Tibial nerve (tissue), 4 donors: Measurements from ENCODE around the gene TBPL2. TPM values are rescaled to one million over a fixed set of nuclear protein-coding genes. Genes with fewer than 3 reads are reported as not detected.

Experiments
- DNase-seq, 2 donors: peaks; one replicate each; pipeline ENCODE4 v3.0.0-alpha.2; 2019; ENCODE audit warnings: low spot score in 2 of 2
- H3K27ac ChIP-seq, 4 donors: fragments of 200-600 bp; sonication (generic) in 3 of 4; one replicate each; pipeline ENCODE4 v1.5.1; 2017 to 2019; ENCODE audit warnings: mild to moderate bottlenecking in 1 of 4
- H3K27me3 ChIP-seq, 2 donors: fragments of 200-600 bp; sonication (generic) in 1 of 2; one replicate each; pipeline versions ENCODE4 v1.5.1 to v1.6.0; 2017 to 2019
- H3K36me3 ChIP-seq, 3 donors: fragments of 200-600 bp; sonication (generic); one replicate each; pipeline ENCODE4 v1.5.1; 2018 to 2019
- H3K4me1 ChIP-seq, 4 donors: fragments of 200-600 bp; sonication (generic) in 3 of 4; one replicate each; pipeline ENCODE4 v1.5.1; 2017 to 2019
- H3K4me3 ChIP-seq, 4 donors: fragments of 200-600 bp; sonication (generic) in 3 of 4; one replicate each; pipeline ENCODE4 v1.5.1; 2017 to 2019; ENCODE audit warnings: mild to moderate bottlenecking in 1 of 4, moderate library complexity in 1 of 4
- H3K9me3 ChIP-seq, 4 donors: fragments of 200-600 bp; sonication (generic) in 3 of 4; one replicate each; pipeline ENCODE4 v1.5.1; 2017 to 2019
- CTCF ChIP-seq, 5 experiments: fragments of 200-600 bp in 3 of 5; fragments of 450-650 bp in 2 of 5; sonication (generic) in 3 of 5; IDR thresholded peaks; one replicate each; pipeline ENCODE4 v1.5.1; 2016 to 2019; ENCODE audit warnings: antibody characterized with exemption in 5 of 5, mild to moderate bottlenecking in 3 of 5, moderate library complexity in 2 of 5
- EP300 ChIP-seq, 2 donors: sonication (generic); formaldehyde crosslinking; IDR thresholded peaks; one replicate each; pipeline ENCODE4 v1.6.1; 2017; ENCODE audit warnings: antibody characterized with exemption in 2 of 2, mild to moderate bottlenecking in 1 of 2
- POLR2A ChIP-seq, 2 donors: fragments of 450-650 bp; IDR thresholded peaks; one replicate each; pipeline ENCODE4 v1.6.1; 2017; ENCODE audit warnings: antibody characterized with exemption in 2 of 2, mild to moderate bottlenecking in 2 of 2, moderate library complexity in 2 of 2
- WGBS, 2 donors: methylation state at CpG; one replicate each; pipeline ENCODE4 v1.1.5; 2018; 5-methylcytosine and 5-hydroxymethylcytosine counted together
- total RNA-seq, 4 donors: library from RNA; depleted of rRNA; stranded (reverse); fragments of >200 nt; gene quantifications; one replicate each; pipeline ENCODE4 v1.1.0, GENCODE V29; 2016

TBPL2 gene
- total RNA-seq, 4 donors from 2014 or later: 0.90 TPM; not detected in 3

GRCh38 chr14:55454264-55455002 is 14.0 kb upstream of the TBPL2 start:
- Histone ChIP-seq H3K36me3 (no peaks in the 10 kb centered on the region), H3K4me3 (no peak overlapping the region), H3K27ac (peak overlapping the region in 1 of 4 donors; percentile 43), H3K27me3 (no peaks in the 10 kb centered on the region), H3K4me1 (peaks cover 0 to 43% (median 8%) of the 10 kb centered on the region in 4 donors), H3K9me3 (no peaks in the 10 kb centered on the region)
- no peak for TF ChIP-seq POLR2A (IDR thresholded peaks at IDR 0.05)
- no peak for TF ChIP-seq EP300 (IDR thresholded peaks at IDR 0.05)
- no peak for TF ChIP-seq CTCF (IDR thresholded peaks at IDR 0.05)
- WGBS, 2 donors: 16 to 25% methylated on average over 13 of the region's 13 CpGs
- DNase-seq: peak in 1 of 2 donors; percentile 44

GRCh38 chr14:55451950-55452349 is 11.5 kb upstream of the TBPL2 start:
- Histone ChIP-seq H3K9me3 (no peaks in the 10 kb centered on the region), H3K4me1 (peaks cover 0 to 47% (median 8%) of the 10 kb centered on the region in 4 donors), H3K27ac (no peak overlapping the region), H3K4me3 (no peak overlapping the region), H3K27me3 (no peaks in the 10 kb centered on the region), H3K36me3 (no peaks in the 10 kb centered on the region)
- TF ChIP-seq CTCF (IDR thresholded peaks at IDR 0.05): no peak
- TF ChIP-seq POLR2A (IDR thresholded peaks at IDR 0.05): no peak
- TF ChIP-seq EP300 (IDR thresholded peaks at IDR 0.05): no peak
- DNase-seq: no peak
- WGBS, 2 donors: 63 to 69% methylated on average over 2 of the region's 2 CpGs

- peaks cover 0 to 52% (median 8%) of the 10 kb centered on the region in 4 donors for H3K4me1 ChIP-seq
- H3K27ac ChIP-seq: no peak overlapping the region
- no peak overlapping the region for H3K4me3 ChIP-seq
- WGBS, 2 donors: 33 to 56% methylated on average over 4 of the region's 4 CpGs
- no peaks in the 10 kb centered on the region for H3K27me3 ChIP-seq
- no peaks in the 10 kb centered on the region for H3K9me3 ChIP-seq
- H3K36me3 ChIP-seq: no peaks in the 10 kb centered on the region
- no peak for DNase-seq
- peak in 1 of 2 donors; percentile 21 for TF ChIP-seq EP300 (IDR thresholded peaks at IDR 0.05)
- no peak for TF ChIP-seq POLR2A (IDR thresholded peaks at IDR 0.05)
Observed at GRCh38 chr14:55451398-55451797, 11.0 kb upstream of the TBPL2 start.

- Histone ChIP-seq H3K4me3 (no peak overlapping the region), H3K27ac (no peak overlapping the region), H3K36me3 (no peaks in the 10 kb centered on the region), H3K9me3 (no peaks in the 10 kb centered on the region), H3K4me1 (peaks cover 0 to 52% (median 8%) of the 10 kb centered on the region in 4 donors), H3K27me3 (no peaks in the 10 kb centered on the region)
- no peak for TF ChIP-seq EP300 (IDR thresholded peaks at IDR 0.05)
- TF ChIP-seq POLR2A (IDR thresholded peaks at IDR 0.05): no peak
- no peak for TF ChIP-seq CTCF (IDR thresholded peaks at IDR 0.05)
- DNase-seq: no peak
Observed at GRCh38 chr14:55450987-55451386, 10.6 kb upstream of the TBPL2 start.

GRCh38 chr14:55450539-55450938 is 10.1 kb upstream of the TBPL2 start:
- no peaks in the 10 kb centered on the region for H3K9me3 ChIP-seq
- H3K4me3 ChIP-seq: no peak overlapping the region
- DNase-seq: no peak
- H3K4me1 ChIP-seq: peaks cover 0 to 52% (median 8%) of the 10 kb centered on the region in 4 donors
- H3K27ac ChIP-seq: no peak overlapping the region
- H3K36me3 ChIP-seq: no peaks in the 10 kb centered on the region
- no peaks in the 10 kb centered on the region for H3K27me3 ChIP-seq
- no peak for TF ChIP-seq POLR2A (IDR thresholded peaks at IDR 0.05)
- no peak for TF ChIP-seq CTCF (IDR thresholded peaks at IDR 0.05)
- TF ChIP-seq EP300 (IDR thresholded peaks at IDR 0.05): no peak
- WGBS, 2 donors: 80 to 88% methylated on average over 3 of the region's 3 CpGs
